ENCODE data around the gene PDSS2. TPM values are rescaled to one million over a fixed set of nuclear protein-coding genes. Genes with fewer than 3 reads are reported as not detected.

PDSS2 gene
- total and polyA plus RNA-seq, 11 donors: 7.2 to 24.4 (median 14.4) TPM

DNA sequence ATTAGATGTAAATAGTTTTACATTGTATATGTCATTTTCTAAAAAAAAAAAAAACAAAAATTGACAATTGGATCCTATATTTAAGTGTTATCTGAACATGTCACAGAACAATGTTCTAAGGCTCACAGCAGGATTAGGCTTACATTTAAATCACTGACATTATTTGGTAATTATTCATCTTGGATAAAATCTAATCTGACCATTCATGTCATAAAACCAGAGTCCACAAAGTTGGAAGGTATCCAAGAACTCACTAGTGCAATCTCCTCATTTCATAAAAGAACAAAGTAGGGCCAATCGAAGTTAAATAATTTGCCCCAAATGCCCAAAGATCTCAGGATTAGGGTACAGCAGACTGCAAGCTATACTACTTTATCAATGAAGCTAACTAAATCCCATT, 73.0 kb downstream of the PDSS2 start:
- no peaks in the 10 kb centered on the region for H3K27me3 ChIP-seq
- H3K27ac ChIP-seq: no peak overlapping the region
- H3K4me1 ChIP-seq: no peaks in the 10 kb centered on the region
- H3K9me3 ChIP-seq: no peaks in the 10 kb centered on the region
- no peaks in the 10 kb centered on the region for H3K36me3 ChIP-seq
- no peak overlapping the region for H3K4me3 ChIP-seq
- 71 to 79% (median 75%) methylated on average over 1 of the region's 1 CpG for WGBS, 4 donors
- DNase-seq: no peak
- TF ChIP-seq, protein P1, sequence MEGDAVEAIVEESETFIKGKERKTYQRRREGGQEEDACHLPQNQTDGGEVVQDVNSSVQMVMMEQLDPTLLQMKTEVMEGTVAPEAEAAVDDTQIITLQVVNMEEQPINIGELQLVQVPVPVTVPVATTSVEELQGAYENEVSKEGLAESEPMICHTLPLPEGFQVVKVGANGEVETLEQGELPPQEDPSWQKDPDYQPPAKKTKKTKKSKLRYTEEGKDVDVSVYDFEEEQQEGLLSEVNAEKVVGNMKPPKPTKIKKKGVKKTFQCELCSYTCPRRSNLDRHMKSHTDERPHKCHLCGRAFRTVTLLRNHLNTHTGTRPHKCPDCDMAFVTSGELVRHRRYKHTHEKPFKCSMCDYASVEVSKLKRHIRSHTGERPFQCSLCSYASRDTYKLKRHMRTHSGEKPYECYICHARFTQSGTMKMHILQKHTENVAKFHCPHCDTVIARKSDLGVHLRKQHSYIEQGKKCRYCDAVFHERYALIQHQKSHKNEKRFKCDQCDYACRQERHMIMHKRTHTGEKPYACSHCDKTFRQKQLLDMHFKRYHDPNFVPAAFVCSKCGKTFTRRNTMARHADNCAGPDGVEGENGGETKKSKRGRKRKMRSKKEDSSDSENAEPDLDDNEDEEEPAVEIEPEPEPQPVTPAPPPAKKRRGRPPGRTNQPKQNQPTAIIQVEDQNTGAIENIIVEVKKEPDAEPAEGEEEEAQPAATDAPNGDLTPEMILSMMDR (IDR thresholded peaks at IDR 0.05): no peak
- no peak for TF ChIP-seq POLR2A (IDR thresholded peaks at IDR 0.05)
- intact Hi-C loops (cut with DNase I): no loop called here
- no peak for ATAC-seq

- peaks cover 0 to 11% (median 0%) of the 10 kb centered on the region in 12 donors for H3K9me3 ChIP-seq
- H3K27ac ChIP-seq: no peak overlapping the region
- no peaks in the 10 kb centered on the region for H3K4me1 ChIP-seq
- TF ChIP-seq POLR2A (IDR thresholded peaks at IDR 0.05): no peak
- TF ChIP-seq, protein P1 (IDR thresholded peaks at IDR 0.05): no peak
- no peak overlapping the region for H3K4me3 ChIP-seq
- DNase-seq (no peak), ATAC-seq (no peak)
- intact Hi-C loops (cut with DNase I): no loop called here
- H3K36me3 ChIP-seq: no peaks in the 10 kb centered on the region
- no peaks in the 10 kb centered on the region for H3K27me3 ChIP-seq
Measured at GRCh38 chr6:107383705-107384104, 75.7 kb downstream of the PDSS2 start.

GRCh38 chr6:107374264-107374663, 85.1 kb downstream of the PDSS2 start:
- Histone ChIP-seq H3K36me3 (no peaks in the 10 kb centered on the region), H3K4me1 (no peaks in the 10 kb centered on the region), H3K27me3 (no peaks in the 10 kb centered on the region), H3K4me3 (no peak overlapping the region), H3K27ac (no peak overlapping the region), H3K9me3 (peaks cover 0 to 11% (median 0%) of the 10 kb centered on the region in 12 donors)
- intact Hi-C loops (cut with DNase I): no loop called here
- ATAC-seq (no peak), DNase-seq (no peak)
- 97 to 98% (median 97%) methylated on average over 1 of the region's 1 CpG for WGBS, 4 donors
- TF ChIP-seq, protein P1 (IDR thresholded peaks at IDR 0.05): no peak
- TF ChIP-seq POLR2A (IDR thresholded peaks at IDR 0.05): no peak

DNA sequence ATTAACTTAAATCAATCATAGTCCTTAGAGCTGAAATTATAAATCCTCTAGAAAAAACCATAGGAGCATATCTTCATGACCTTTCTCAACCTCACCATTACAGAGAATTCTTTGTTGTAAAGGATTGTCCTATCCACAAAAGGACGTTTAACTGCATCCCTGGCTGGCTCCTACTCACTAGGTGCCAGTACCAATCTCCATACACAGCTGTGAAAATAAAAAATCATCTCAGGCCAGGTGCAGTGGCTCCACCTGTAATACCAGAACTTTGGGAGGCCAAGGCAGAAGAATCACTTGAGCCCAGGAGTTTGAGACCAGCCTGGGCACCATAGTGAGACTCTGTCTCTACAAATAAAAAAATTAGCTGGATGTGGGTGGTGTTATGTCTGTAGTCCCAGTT, 89.9 kb downstream of the PDSS2 start:
- Histone ChIP-seq H3K36me3 (no peaks in the 10 kb centered on the region), H3K9me3 (no peaks in the 10 kb centered on the region), H3K27me3 (no peaks in the 10 kb centered on the region), H3K4me3 (no peak overlapping the region), H3K4me1 (no peaks in the 10 kb centered on the region), H3K27ac (no peak overlapping the region)
- TF ChIP-seq, protein P1 (IDR thresholded peaks at IDR 0.05): no peak
- no peak for TF ChIP-seq POLR2A (IDR thresholded peaks at IDR 0.05)
- ATAC-seq (no peak), DNase-seq (no peak)
- WGBS, 4 donors: 58 to 82% (median 78%) methylated on average over 1 of the region's 1 CpG
- intact Hi-C loops (cut with DNase I): no loop called here

All from heart left ventricle (tissue), 16 donors.